GM20431 (cell line): ENCODE results near the gene MCAM.

ENCODE experiments used
- in situ Hi-C: fragments of 300-500 bp; cut with MseI, MboI; formaldehyde crosslinking; loops from one replicate; pipeline ENCODE4 v1.15.0; 2020; ENCODE audit warnings: low sequenced_read_pairs; ENCODE audit not compliant: unreplicated experiment

Gene MCAM, protein sequence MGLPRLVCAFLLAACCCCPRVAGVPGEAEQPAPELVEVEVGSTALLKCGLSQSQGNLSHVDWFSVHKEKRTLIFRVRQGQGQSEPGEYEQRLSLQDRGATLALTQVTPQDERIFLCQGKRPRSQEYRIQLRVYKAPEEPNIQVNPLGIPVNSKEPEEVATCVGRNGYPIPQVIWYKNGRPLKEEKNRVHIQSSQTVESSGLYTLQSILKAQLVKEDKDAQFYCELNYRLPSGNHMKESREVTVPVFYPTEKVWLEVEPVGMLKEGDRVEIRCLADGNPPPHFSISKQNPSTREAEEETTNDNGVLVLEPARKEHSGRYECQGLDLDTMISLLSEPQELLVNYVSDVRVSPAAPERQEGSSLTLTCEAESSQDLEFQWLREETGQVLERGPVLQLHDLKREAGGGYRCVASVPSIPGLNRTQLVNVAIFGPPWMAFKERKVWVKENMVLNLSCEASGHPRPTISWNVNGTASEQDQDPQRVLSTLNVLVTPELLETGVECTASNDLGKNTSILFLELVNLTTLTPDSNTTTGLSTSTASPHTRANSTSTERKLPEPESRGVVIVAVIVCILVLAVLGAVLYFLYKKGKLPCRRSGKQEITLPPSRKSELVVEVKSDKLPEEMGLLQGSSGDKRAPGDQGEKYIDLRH

DNA sequence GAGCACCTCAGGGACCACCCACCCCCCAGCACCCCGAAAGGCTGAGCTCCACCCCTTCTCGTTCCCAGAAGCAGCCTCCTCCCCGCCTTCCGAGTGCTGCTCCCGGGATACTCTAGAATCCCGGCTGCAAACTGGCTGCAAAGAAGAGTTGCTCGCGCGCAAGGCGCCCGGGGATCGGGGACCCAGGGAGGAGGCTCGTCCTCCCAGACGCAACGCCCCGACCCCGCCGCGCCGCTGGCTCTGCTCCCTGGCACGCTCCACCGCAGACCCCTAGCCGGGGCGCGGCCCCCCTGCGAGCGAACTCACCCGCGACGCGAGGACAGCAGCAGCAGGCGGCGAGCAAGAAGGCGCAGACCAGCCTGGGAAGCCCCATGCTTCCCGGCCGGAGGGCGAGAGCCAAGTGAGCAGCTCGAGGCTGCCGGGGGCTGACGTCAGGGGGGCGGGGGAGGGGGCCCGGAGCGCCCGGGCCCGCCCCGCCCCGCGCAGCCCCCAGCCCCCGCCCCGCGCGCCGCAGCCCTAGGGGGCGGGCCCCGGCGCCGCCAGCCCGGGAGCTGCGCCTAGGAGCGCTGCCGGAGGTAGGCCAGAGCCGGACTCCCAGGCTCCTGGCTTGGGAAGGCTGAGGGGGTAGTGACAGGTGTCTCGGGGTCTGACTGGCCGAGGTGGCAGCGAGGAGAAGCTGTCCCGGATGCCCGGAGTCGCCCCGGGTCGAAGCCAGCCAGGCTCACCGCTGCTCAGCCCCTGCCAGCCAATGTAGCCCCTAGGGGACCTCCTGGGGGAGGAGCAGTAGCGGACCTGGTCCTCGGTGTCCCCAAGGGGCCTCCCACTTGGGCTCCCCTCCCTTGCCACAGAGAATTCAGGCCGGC is at the start of gene MCAM:
Gene MCAM (minus strand): TSS at position 402 of the 863 bp plus-strand sequence. CDS start 29 bp downstream, at position 373.
- in situ Hi-C loops = no loop called here

DNA sequence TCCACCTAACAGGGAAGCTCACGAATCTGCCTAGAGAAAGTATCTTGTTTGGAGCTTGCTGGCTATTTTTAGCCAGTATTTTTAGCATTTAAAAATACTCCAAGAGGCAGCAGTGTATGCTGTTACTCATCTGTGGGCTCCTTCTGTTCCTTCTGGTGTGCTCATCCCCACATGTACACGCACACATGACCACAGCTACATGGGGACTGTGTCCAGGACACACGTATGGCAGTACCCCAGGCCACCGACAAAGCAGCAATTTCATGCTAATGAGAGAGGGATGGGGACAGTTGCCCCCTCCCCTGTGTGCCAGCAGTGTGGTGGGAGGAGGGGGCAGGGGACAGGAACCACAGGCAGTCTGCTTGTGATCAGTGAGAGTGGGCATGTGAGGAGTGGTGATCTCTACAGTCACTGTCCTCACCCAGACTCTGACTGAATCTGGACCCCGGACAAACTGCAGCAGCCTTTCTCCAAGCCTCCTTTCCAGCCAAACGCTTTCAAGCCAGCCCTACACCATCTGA is 48.2 kb upstream of the MCAM start:
- in situ Hi-C loops = loop anchor here (25.0 kb wide), 1 partner anchor 722 kb away; no protein-coding TSS in a partner anchor

DNA sequence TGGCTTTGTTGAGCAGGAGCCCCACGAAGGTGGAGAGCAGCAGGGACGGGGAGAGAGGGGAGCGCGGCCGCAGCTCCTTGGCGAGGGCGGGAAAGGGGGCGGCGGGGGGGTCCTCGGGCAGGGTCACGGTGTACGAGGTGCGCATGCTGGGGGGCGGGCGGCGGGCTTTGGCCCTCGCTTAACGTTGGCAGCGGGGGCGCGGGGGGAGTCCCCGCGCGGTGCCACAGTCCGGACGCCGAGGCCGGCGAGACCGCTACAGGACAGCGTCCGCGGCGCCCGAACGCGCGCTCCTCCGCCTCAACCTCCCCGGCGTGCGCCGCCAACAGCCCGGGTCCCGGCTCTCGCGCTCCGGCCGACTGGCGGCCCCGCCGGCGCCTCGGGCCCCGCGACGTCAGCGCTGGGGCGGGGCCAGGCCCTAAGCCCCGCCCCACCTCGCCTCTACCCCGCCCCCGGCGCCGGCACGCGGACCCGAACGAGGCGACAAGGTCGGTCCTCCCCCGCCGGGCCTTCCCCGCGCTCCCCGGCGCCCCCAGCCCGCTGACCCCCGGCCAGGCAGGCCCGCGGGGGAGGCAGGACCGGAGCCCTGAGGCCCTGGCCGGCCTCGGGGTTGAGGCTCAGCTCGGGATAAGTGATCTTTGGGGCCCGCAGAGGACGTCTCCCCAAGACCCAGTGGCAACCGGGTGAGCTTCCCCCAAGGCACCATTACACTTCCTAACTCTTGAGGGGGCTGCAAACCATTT is 47.1 kb upstream of the MCAM start:
- in situ Hi-C loops = loop anchor here (25.0 kb wide), 1 partner anchor 723 kb away; no protein-coding TSS in a partner anchor

DNA sequence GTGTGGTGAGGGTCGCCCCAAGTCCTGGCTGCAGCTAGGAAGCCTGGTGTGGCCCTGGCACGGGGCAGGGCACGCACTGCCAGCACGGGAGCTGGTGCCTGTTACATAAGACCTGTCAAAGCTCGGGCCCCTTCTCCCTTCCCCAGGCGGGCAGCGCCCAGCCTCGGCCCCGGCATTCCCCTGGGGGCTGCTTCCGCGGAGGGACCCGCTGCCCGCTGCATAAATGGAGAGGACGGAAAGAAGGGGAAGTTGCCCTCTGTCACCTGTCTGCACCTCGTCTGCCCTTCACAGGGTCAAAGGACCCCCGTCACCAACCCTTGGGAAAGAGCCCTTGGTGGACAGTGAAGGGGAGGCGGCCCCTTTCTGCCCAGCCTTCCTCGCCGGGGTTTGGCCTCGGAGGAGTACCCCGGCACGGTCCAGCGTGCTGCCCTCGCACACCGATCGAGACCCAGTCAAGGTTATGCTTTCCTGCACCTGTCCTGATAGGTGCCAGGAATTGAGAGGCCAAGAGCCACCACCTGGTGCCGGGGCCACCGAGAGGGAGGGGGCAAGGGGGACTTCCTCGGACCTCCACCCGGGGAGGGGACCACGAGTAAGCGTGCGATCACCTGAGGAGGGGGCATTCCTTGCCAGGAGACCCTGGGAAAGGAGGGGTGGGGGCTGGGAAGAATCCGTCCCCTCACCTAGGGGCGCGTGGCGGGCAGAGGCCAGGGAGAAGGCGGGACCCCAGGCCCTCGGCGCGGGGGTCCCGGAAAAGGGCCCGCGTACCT is 46.3 kb upstream of the MCAM start:
- in situ Hi-C loops = loop anchor here (25.0 kb wide), 1 partner anchor 724 kb away; no protein-coding TSS in a partner anchor

DNA sequence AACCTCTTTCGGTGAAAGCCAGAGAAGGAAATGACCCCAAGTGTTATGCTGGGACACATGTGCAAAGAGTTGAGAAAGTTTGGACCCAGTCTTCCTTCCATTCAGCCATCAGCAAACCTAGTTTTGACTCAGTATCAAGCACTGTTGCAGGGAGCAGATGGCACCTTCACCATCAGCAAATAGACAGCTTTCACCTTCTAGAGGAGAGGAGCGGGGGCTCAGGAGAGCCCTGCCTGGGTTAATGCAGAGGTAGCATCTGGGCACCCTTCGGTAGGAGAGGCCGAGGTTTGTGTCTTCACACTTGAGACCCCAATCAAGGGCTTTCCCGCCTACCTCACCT is 45.8 kb upstream of the MCAM start:
- in situ Hi-C loops = loop anchor here (25.0 kb wide), 1 partner anchor 725 kb away; no protein-coding TSS in a partner anchor

DNA sequence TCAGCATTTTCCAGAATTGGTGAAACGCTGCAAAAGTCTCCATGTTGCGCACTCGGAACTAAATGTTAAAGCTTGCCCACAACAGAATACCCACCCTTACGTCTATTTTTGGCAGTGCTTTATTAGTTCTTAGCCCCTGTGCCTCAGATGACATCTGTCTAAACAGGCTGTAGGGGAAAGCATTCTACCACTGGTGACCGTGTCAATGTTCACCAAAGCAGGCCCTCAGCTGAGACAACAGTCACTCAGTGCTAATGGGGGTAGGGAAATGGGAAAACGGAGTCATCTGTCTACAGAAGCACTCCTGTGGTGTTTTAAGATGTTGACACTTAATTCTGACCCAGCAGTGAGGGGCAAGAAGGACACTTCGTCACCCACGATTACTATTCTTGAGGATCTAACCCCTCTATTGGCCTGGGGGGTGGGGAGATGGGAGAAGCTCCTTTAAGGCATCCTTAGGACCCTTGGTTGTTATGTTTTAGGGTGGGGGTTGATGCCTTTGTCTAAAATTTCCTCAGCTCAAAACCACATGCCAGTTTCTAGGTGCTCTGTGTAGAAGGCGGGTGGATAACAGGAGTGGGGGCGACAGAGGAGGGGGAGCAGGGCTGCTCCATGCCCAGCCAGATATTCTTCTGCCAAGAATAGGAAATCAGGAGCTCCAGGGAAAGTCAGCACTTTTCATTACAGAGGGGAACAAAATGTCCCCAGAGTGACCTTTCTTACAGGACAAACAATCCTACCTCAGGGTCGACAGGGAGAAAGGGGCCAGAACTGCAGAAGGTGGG is 45.2 kb upstream of the MCAM start:
- in situ Hi-C loops = loop anchor here (25.0 kb wide), 1 partner anchor 725 kb away; no protein-coding TSS in a partner anchor

DNA sequence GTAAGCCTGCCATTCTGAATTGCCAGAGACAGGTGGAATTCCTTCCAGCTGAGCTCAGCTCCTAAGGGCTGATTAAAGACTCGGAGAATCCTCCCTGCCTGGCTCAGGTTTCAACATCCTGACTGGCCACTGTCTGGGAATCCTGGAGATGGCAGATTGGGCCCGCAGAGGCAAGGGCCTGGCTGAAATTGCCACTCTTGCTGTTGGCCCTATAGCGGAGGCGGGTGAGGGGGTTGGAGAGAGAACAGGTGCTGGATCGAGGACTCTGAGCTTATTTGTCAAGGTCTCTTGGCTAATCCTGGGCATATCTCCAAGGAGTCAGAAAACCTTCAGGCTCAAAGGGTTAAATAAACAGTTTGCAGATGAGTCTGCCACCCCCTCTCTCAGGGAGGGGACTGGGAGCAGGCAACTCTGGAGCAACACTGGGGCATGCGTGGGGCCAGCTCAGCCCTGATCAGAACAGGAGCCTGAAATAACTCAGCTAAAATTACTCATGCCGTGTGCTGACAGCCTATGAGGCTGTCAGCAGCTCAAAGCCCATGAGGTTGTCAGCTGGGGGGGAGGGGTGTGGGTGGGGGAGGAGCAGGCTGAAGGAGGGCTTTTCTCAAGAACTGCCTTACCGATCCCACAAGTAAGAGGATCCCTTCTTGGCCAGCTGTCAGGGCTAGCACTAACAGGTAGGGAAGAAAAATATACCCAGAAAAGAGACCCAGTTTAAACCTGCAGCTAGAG is 44.3 kb upstream of the MCAM start:
- in situ Hi-C loops = loop anchor here (25.0 kb wide), 1 partner anchor 726 kb away; no protein-coding TSS in a partner anchor

DNA sequence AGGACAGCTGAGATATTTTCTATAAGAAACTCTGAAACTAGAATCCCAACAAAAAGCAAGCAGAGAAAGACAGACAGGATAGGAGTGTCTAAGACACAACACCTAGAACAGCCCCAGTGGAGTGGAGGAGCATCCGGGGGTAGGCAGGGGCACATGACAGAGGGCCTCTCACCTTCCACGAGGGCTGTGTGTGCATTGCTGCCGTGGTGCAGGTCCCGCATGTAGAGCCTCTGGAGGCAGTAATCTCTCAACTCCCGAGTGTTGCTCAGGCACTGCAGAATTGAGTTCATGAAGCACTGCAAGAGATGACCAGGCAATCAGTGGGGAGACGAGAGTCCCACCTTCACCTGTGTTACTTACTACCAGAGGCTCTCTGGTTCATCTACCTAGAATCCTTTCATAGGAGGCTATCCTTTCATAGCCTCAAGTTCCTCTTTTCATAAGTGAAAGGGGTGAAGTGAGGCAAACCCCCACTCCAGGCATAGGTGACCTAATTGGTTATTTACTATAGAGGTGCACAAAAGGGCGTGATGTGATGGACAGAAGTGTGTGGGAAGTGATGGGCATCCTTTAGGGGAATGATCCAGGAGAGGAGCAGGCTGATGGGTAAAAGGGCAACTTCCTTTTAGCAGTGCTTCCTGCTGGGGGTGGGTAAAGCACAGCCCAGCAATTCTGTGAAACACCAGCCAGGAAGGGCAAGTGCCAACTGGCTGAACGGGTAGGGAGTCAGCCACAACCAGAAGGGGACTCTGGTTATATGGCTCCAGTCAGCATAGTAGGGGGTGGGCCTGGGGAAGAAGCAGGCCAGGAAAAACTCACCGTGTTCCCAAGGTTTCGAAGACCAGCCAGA is 42.7 kb upstream of the MCAM start:
- in situ Hi-C loops = loop anchor here (10.0 to 25.0 kb wide), 2 partner anchors 115 to 728 kb away; no protein-coding TSS in a partner anchor

DNA sequence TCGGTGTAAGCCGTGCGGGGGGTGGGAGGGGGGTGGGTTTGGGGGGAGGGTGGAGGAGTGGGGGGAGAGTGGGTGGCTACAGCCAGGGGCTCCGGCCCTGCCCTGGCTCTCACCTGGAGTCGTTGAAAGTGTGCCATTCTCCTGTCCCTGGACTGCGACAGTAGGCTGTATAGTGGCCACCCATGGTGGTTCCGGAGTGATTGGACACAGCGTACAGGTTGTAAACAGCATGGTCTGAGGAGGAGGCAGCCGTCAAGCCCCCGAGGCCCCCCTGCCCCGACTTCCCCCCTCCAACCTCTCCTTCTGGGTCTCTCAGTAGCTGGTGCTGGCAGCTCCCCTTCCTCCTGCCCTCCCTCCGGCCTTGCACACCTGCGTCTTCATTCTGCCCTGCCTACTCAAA is 40.1 kb upstream of the MCAM start:
- in situ Hi-C loops = loop anchor here (10.0 to 25.0 kb wide), 2 partner anchors 118 to 730 kb away; no protein-coding TSS in a partner anchor

DNA sequence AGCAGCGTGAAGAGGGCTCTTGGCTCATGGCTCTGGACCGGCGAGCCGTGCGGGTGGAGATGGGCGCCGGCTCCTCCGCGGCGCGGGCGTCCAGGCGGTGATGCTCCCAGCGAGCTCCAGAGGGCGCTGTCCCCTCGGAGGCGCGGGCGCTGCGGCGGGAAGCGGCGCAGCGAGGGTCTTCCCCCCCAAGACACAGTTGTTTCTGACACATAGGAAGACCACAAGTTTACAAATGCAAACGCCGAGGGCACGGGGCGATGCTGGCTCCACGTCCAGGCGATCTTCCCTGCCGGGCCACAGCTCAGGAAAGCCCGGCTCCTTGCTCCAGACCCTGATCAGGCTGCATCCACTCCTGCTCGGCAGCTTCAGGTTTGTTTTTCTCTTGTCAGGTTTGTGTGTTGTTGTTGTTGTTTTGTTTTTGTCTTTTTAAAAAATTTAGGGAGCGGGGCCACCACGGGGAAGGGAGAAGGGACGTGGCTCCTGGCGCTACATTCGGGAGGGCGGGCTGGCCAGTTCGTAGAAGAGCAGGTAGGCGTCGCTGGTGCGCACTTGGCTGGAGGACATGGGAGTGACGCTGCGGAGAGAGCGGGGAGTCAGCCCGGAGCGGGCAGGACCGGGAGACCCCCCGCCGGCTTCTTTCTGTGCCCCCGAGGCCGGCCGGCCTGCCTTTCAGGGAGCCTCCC is 39.6 kb upstream of the MCAM start:
- in situ Hi-C loops = loop anchor here (10.0 to 25.0 kb wide), 2 partner anchors 118 to 731 kb away; no protein-coding TSS in a partner anchor

DNA sequence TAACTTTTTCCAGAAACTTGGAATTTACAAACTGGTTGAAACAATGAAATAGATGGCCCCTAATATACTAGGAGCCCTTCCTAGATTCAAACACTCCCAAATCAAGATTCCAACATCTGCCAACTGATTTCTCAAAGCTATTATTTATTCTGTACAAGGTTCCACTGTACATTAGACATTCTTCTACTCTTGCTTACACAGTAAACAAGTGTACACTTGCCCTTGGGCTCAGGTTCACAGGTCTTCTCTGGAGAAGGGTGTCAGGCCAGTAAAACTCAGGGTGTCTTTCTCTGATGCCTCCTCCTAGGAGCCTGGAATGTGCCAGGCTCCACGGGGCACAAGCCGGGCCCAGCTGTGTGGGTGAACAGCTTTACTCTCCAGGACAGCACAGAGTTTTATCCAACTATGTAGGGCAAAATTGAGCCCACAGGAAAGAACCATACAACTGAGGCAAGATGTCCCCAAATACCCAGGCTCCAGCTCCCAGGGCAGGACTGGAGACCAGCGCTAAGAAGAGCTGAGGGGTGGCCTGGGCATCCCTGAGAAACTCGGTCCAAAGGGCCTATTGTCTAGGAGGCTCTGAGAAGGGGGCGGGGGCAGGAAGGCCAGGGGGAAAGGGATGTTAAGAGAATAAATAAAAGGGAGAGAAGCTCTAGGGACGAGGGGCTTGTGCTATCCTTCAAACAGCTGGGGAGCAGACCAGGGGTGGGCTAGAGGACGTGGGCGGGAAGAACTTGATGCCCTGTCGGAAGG is 38.3 kb upstream of the MCAM start:
- in situ Hi-C loops = loop anchor here (10.0 to 25.0 kb wide), 2 partner anchors 120 to 732 kb away; no protein-coding TSS in a partner anchor

DNA sequence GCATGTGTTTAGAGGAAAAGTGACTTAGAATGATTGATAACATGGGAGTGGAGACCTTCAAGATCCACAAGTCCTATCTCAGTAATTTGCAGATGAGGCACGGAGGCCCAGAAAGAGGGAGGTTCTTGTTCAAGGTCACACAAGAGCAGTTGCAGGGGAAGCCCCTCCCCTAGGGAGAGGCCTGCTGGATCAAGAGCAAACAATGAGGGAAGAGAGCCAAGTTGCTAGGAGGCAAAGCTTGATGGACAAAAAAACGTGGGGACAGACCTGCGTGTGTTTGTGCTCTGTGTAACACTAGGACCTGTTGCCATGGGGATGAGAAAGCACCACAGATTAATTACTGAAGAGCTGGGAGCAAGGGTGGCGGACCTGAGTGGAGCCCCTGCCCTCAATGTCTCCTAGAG is 35.9 kb upstream of the MCAM start:
- in situ Hi-C loops = loop anchor here (10.0 to 25.0 kb wide), 2 partner anchors 122 to 734 kb away; no protein-coding TSS in a partner anchor

DNA sequence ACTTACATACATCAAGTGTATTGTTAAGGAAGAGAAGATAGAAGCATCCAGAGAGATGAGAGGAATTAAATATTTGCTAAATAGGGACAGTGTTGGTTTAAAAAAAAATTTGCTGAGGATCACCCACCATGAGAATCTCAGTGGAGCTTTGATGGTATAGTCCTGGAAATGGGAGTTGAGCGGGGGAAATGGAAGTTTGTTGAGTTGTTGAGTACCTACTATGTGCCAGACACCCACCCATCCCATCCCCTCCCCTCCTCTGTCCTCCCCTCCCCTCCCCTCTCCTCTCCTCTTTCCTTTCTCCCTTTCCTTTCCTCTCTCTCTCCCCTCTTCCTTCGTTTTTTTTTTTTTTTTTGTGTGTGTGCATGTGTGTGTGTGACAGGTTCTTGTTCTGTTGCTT is 34.3 kb upstream of the MCAM start:
- in situ Hi-C loops = loop anchor here (10.0 to 25.0 kb wide), 2 partner anchors 124 to 736 kb away; no protein-coding TSS in a partner anchor

DNA sequence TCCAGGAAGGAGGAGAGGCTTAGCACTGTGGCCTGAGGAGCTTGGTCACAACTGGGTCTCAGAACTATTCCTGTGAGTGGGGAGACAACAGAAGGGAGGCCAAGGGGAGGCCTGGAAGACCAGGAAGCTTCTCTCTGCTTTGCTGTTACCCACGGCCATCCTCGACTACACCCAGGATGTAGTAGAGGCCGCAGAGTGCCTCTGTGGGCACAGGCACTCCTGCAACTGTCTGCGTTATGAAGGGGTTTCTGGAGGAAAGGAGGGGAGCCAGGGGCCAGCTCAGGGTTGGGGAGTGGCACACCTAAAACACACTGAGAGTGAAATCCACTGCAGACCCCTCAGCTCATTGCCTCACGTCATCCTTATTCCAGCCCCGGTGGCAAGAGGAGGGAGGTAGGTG is 33.4 kb upstream of the MCAM start:
- in situ Hi-C loops = loop anchor here (10.0 to 25.0 kb wide), 2 partner anchors 124 to 737 kb away; no protein-coding TSS in a partner anchor
